ENCODE data around the gene MROH8. TPM values are rescaled to one million over a fixed set of nuclear protein-coding genes. Genes with fewer than 3 reads are reported as not detected.

The MROH8 gene
- total and polyA plus RNA-seq, 2 of the 13 experiments (the other 11 are each of a cell fraction or from before 2014, with no cell fraction given) = 2.6 to 5.5 TPM

DNA sequence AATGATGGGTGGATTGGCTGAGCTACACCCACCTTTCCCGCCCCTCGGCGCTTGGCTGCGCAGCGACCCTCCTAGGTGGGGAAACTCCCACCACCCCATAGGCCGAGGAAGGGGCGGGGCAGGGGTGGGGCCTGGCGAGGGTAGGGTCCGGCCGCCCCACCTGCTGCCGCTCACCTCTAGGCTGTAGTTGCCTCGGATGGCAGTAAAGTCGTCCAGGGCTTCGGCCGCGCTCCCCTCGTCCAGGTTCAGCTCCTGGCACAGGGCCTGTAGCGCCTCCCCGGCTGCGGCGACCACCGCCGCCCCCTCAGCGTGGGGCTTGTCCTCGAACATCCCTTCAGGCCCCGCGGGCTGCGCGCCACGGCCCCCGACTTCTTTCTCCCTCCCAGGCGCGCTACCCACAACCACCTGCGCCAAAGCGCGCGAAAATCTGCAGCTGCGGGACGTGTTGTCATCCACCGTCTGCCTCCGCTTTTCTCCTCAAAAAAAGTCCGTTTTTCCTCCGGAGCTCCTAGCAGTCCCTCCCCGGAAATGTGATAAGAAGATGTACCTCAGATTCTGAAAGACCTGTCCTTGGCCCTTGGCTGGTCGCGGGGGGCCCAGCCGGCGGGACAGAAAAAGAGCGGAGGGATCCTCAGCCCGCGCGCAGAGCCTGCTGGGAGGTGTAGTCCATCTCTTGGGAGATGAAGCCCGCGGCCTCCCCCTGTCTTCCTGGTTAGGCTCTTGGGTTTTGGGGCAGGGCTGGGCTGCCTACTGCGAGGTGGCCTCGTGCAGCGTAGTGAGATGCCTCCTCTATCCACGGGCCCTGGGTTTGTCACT is 83.5 kb downstream of the MROH8 start, which contains the start of gene RBL1 (continued):
- peak; percentile 95 for TF ChIP-seq ZNF142 (CRISPR knock-in tag; IDR thresholded peaks at IDR 0.05)
- no peak for TF ChIP-seq THYN1 (CRISPR knock-in tag; IDR thresholded peaks at IDR 0.05; ENCODE audit: borderline replicate concordance, low read depth)
- TF ChIP-seq ZFP62 (CRISPR knock-in tag; IDR thresholded peaks at IDR 0.05) = peak; percentile 83
- peak; percentile 97 for TF ChIP-seq POGK (CRISPR knock-in tag; conservative IDR thresholded peaks at IDR 0.05)
- TF ChIP-seq GATAD2A (CRISPR knock-in tag; IDR thresholded peaks at IDR 0.05) = peak; percentile 32
- peak; percentile 92 for TF ChIP-seq ZNF790 (CRISPR knock-in tag; IDR thresholded peaks at IDR 0.05; ENCODE audit: borderline replicate concordance)
- peak; percentile 96 for TF ChIP-seq CBFB (CRISPR knock-in tag; IDR thresholded peaks at IDR 0.05)
- TF ChIP-seq ZNF629 (CRISPR knock-in tag; conservative IDR thresholded peaks at IDR 0.05) = peak; percentile 57
- peak; percentile 93 for TF ChIP-seq ELF1 (CRISPR knock-in tag; IDR thresholded peaks at IDR 0.05)
- no peak for TF ChIP-seq UBTF (CRISPR knock-in tag; IDR thresholded peaks at IDR 0.05)
- peak; percentile 96; the same call in 1 of the 2 replicates for TF ChIP-seq ZFP82 (CRISPR knock-in tag; IDR thresholded peaks at IDR 0.05; ENCODE audit: borderline replicate concordance)
- peak; percentile 92 for TF ChIP-seq ZBTB2 (CRISPR knock-in tag; IDR thresholded peaks at IDR 0.05; ENCODE audit: low read depth)
- peak; percentile 93 for TF ChIP-seq POLR2G (IDR thresholded peaks at IDR 0.05; ENCODE audit: low read depth, low read length)
- peak; percentile 98 for TF ChIP-seq ZNF710 (CRISPR knock-in tag; IDR thresholded peaks at IDR 0.05; ENCODE audit: borderline replicate concordance)
- peak; percentile 80 for TF ChIP-seq POLR2AphosphoS5 (IDR thresholded peaks at IDR 0.05; ENCODE audit: low read depth, low read length)

Measured in HepG2 (cell line).